CD4-positive, CD25-positive, alpha-beta regulatory T cell (primary cell): ENCODE measurements around the gene WNT4. TPM values are rescaled to one million over a fixed set of nuclear protein-coding genes. Genes with fewer than 3 reads are reported as not detected.

Experiments
- ATAC-seq, 2 donors: fragments of 150-1000 bp; cut with Tn5 transposase; one replicate each; pipeline ENCODE4 v1.10.0; 2021; ENCODE audit warnings: low read depth in 2 of 2, moderate number of reproducible peaks in 2 of 2, moderate library complexity in 1 of 2
- DNase-seq, 3 donors: peaks; one replicate each; pipeline versions ENCODE4 v3.0.0 to v3.0.0-alpha.2; 2012 to 2022; ENCODE audit warnings: mixed read lengths in 1 of 3
- H3K27ac ChIP-seq: one replicate; pipeline ENCODE4 v1.7.0; 2013; ENCODE audit warnings: mild to moderate bottlenecking, low read length; ENCODE audit not compliant: insufficient read depth, poor library complexity, severe bottlenecking
- H3K27me3 ChIP-seq: one replicate; pipeline ENCODE4 v1.7.0; 2013; ENCODE audit warnings: low read length; ENCODE audit not compliant: control insufficient read depth, insufficient read depth
- H3K36me3 ChIP-seq: one replicate; pipeline ENCODE4 v1.7.0; 2013; ENCODE audit warnings: mild to moderate bottlenecking, low read length, moderate library complexity; ENCODE audit not compliant: control insufficient read depth, insufficient read depth
- H3K4me1 ChIP-seq: 2 replicates; pipeline ENCODE4 v1.7.0; 2013; ENCODE audit warnings: mild to moderate bottlenecking, low read length; ENCODE audit not compliant: insufficient read depth, control insufficient read depth, poor library complexity, severe bottlenecking
- H3K4me3 ChIP-seq: one replicate; pipeline ENCODE4 v1.7.0; 2013; ENCODE audit warnings: low read depth, mild to moderate bottlenecking, low read length, moderate library complexity
- H3K9me3 ChIP-seq, 2 experiments: 1 replicate in 1 of 2; 2 replicates in 1 of 2; pipeline ENCODE4 v1.7.0; 2013; ENCODE audit warnings: low read length in 2 of 2, mild to moderate bottlenecking in 1 of 2, moderate library complexity in 1 of 2; ENCODE audit not compliant: control insufficient read depth in 2 of 2
- H3K27ac Mint-ChIP-seq, 3 donors: one replicate each; pipeline ENCODE4 v1.8.0; 2020 to 2022; ENCODE audit warnings: mild to moderate bottlenecking in 3 of 3, mixed read lengths in 3 of 3, moderate library complexity in 2 of 3
- H3K27me3 Mint-ChIP-seq: one replicate; pipeline ENCODE4 v1.8.0; 2022; ENCODE audit warnings: mild to moderate bottlenecking, mixed read lengths
- H3K36me3 Mint-ChIP-seq: one replicate; pipeline ENCODE4 v1.8.0; 2020; ENCODE audit warnings: mixed read lengths
- H3K4me1 Mint-ChIP-seq, 4 donors: one replicate each; pipeline ENCODE4 v1.8.0; 2020 to 2022; ENCODE audit warnings: mixed read lengths in 4 of 4, mild to moderate bottlenecking in 1 of 4
- H3K4me3 Mint-ChIP-seq, 4 donors: one replicate each; pipeline ENCODE4 v1.8.0; 2020 to 2022; ENCODE audit warnings: mild to moderate bottlenecking in 4 of 4, mixed read lengths in 4 of 4, moderate library complexity in 3 of 4
- H3K9me3 Mint-ChIP-seq, 7 donors: one replicate each; pipeline ENCODE4 v1.8.0; 2020 to 2022; ENCODE audit warnings: mixed read lengths in 7 of 7, mild to moderate bottlenecking in 3 of 7, moderate library complexity in 2 of 7
- polyA plus RNA-seq, 4 donors: library from polyadenylated mRNA; unstranded; fragments of 300-500 nt; fragmentation: Illumina TruSeq; gene quantifications; one replicate each; pipeline ENCODE4 v1.2.3, GENCODE V29; 2021
- total RNA-seq: library from RNA; stranded (reverse); gene quantifications from one replicate; pipeline ENCODE4 v1.2.3, GENCODE V29; 2022

The WNT4 gene
- total RNA-seq = not detected
- under 1 TPM in 2 of 4 donors, not detected in 2; 0.06 to 0.13 TPM for polyA plus RNA-seq

GRCh38 chr1:22143065-22144033 lies at the start of gene WNT4:
TSS of gene WNT4 (minus strand) at chr1:22143097. CDS start at chr1:22142922, 175 bp downstream.
- peak in 2 of 3 donors; percentile 11 to 20 for DNase-seq
- Histone ChIP-seq H3K36me3 (no peaks in the 10 kb centered on the region), H3K4me3 (no peak within 1 kb of the TSS), H3K27me3 (peaks cover 28% of the 10 kb centered on the region), H3K27ac (no peak within 1 kb of the TSS), H3K4me1 (peaks cover 7% of the 10 kb centered on the region), H3K9me3 (no peaks in the 10 kb centered on the region)
- peaks cover 0 to 13% (median 8%) of the 10 kb centered on the region in 4 donors for H3K4me1 Mint-ChIP-seq
- H3K36me3 Mint-ChIP-seq = no peaks in the 10 kb centered on the region
- H3K27me3 Mint-ChIP-seq = peaks cover 74% of the 10 kb centered on the region
- peak; percentile 42 to 56 for ATAC-seq
- H3K4me3 Mint-ChIP-seq = peak within 1 kb of the TSS; percentile 47 to 85 (median 76)
- H3K27ac Mint-ChIP-seq = no peak within 1 kb of the TSS
- H3K9me3 Mint-ChIP-seq = no peaks in the 10 kb centered on the region

- H3K36me3 ChIP-seq = no peaks in the 10 kb centered on the region
- no peaks in the 10 kb centered on the region for H3K36me3 Mint-ChIP-seq
- peaks cover 23% of the 10 kb centered on the region for H3K27me3 Mint-ChIP-seq
- no peaks in the 10 kb centered on the region for H3K4me1 Mint-ChIP-seq
- ATAC-seq (no peak), DNase-seq (no peak)
- H3K27me3 ChIP-seq = no peaks in the 10 kb centered on the region
- H3K27ac ChIP-seq = no peak overlapping the region
- H3K9me3 ChIP-seq = no peaks in the 10 kb centered on the region
- no peak overlapping the region for H3K27ac Mint-ChIP-seq
- H3K4me3 ChIP-seq = no peak overlapping the region
- H3K4me1 ChIP-seq = no peaks in the 10 kb centered on the region
- no peak overlapping the region for H3K4me3 Mint-ChIP-seq
- H3K9me3 Mint-ChIP-seq = no peaks in the 10 kb centered on the region
These were observed 47.8 kb upstream of the WNT4 start for GRCh38 chr1:22190731-22191130.

GRCh38 chr1:22190251-22190650 lies 47.4 kb upstream of the WNT4 start:
- Mint-ChIP-seq H3K27ac (no peak overlapping the region), H3K9me3 (no peaks in the 10 kb centered on the region), H3K36me3 (no peaks in the 10 kb centered on the region), H3K27me3 (peaks cover 25% of the 10 kb centered on the region), H3K4me1 (no peaks in the 10 kb centered on the region), H3K4me3 (no peak overlapping the region)
- ATAC-seq = no peak
- no peaks in the 10 kb centered on the region for H3K9me3 ChIP-seq
- no peaks in the 10 kb centered on the region for H3K36me3 ChIP-seq
- no peaks in the 10 kb centered on the region for H3K4me1 ChIP-seq
- H3K4me3 ChIP-seq = no peak overlapping the region
- no peaks in the 10 kb centered on the region for H3K27me3 ChIP-seq
- no peak overlapping the region for H3K27ac ChIP-seq
- no peak for DNase-seq

DNA sequence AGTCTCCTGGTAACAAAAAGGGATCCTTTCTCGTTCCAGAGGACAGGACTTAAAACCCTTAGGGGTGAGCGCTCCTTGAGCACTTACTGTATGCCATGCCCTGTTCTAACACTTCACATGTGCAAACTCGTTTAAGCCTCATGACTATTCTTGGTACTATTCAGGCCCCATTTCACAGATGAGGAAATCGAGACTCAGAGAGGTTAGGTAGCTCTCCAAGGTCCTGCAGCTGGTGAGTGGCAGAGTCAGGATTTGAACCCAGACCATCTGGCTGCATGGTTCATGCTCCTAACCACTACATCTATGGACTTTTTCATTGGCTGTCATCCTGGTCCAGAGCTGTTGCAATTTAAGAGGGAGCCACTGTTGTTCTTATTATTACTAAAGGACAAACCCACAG lies 46.7 kb upstream of the WNT4 start:
- no peak overlapping the region for H3K4me3 ChIP-seq
- ATAC-seq = no peak
- H3K27ac Mint-ChIP-seq = no peak overlapping the region
- peaks cover 27% of the 10 kb centered on the region for H3K27me3 Mint-ChIP-seq
- H3K4me1 ChIP-seq = no peaks in the 10 kb centered on the region
- H3K9me3 ChIP-seq = no peaks in the 10 kb centered on the region
- H3K4me3 Mint-ChIP-seq = no peak overlapping the region
- no peaks in the 10 kb centered on the region for H3K36me3 Mint-ChIP-seq
- no peaks in the 10 kb centered on the region for H3K36me3 ChIP-seq
- no peaks in the 10 kb centered on the region for H3K9me3 Mint-ChIP-seq
- no peaks in the 10 kb centered on the region for H3K4me1 Mint-ChIP-seq
- H3K27ac ChIP-seq = no peak overlapping the region
- no peak for DNase-seq
- H3K27me3 ChIP-seq = no peaks in the 10 kb centered on the region

- Mint-ChIP-seq H3K36me3 (no peaks in the 10 kb centered on the region), H3K4me3 (no peak overlapping the region), H3K27ac (no peak overlapping the region), H3K4me1 (no peaks in the 10 kb centered on the region), H3K27me3 (peaks cover 33% of the 10 kb centered on the region), H3K9me3 (no peaks in the 10 kb centered on the region)
- no peak overlapping the region for H3K4me3 ChIP-seq
- no peaks in the 10 kb centered on the region for H3K27me3 ChIP-seq
- no peaks in the 10 kb centered on the region for H3K9me3 ChIP-seq
- DNase-seq (no peak), ATAC-seq (no peak)
- H3K36me3 ChIP-seq = no peaks in the 10 kb centered on the region
- no peak overlapping the region for H3K27ac ChIP-seq
- H3K4me1 ChIP-seq = no peaks in the 10 kb centered on the region
These were observed 46.0 kb upstream of the WNT4 start for GRCh38 chr1:22188914-22189313.

GRCh38 chr1:22188436-22188835 lies 45.5 kb upstream of the WNT4 start:
- no peak overlapping the region for H3K27ac Mint-ChIP-seq
- H3K27me3 Mint-ChIP-seq = peaks cover 28% of the 10 kb centered on the region
- no peaks in the 10 kb centered on the region for H3K9me3 Mint-ChIP-seq
- Histone ChIP-seq H3K27me3 (no peaks in the 10 kb centered on the region), H3K9me3 (no peaks in the 10 kb centered on the region), H3K27ac (no peak overlapping the region), H3K4me1 (no peaks in the 10 kb centered on the region), H3K4me3 (no peak overlapping the region), H3K36me3 (no peaks in the 10 kb centered on the region)
- no peaks in the 10 kb centered on the region for H3K36me3 Mint-ChIP-seq
- H3K4me1 Mint-ChIP-seq = no peaks in the 10 kb centered on the region
- DNase-seq (no peak), ATAC-seq (no peak)
- no peak overlapping the region for H3K4me3 Mint-ChIP-seq

- Mint-ChIP-seq H3K4me3 (no peak overlapping the region), H3K27me3 (peaks cover 26% of the 10 kb centered on the region)
These were observed 43.4 kb upstream of the WNT4 start for GRCh38 chr1:22186311-22186710.

More at GRCh38 chr1:22186311-22186710, 43.4 kb upstream of the WNT4 start:
- Histone ChIP-seq H3K4me3 (no peak overlapping the region), H3K36me3 (no peaks in the 10 kb centered on the region), H3K9me3 (no peaks in the 10 kb centered on the region), H3K27ac (no peak overlapping the region), H3K4me1 (no peaks in the 10 kb centered on the region), H3K27me3 (no peaks in the 10 kb centered on the region)
- DNase-seq (no peak), ATAC-seq (no peak)
- H3K27ac Mint-ChIP-seq = no peak overlapping the region
- H3K36me3 Mint-ChIP-seq = no peaks in the 10 kb centered on the region
- H3K4me1 Mint-ChIP-seq = no peaks in the 10 kb centered on the region
- peaks cover 0 to 2% (median 0%) of the 10 kb centered on the region in 7 donors for H3K9me3 Mint-ChIP-seq
